Neural crest cell (in vitro differentiated cells): ENCODE data around the gene SPTBN4. TPM values are rescaled to one million over a fixed set of nuclear protein-coding genes. Genes with fewer than 3 reads are reported as not detected.

Experiments
- DNase-seq: peaks from one replicate; pipeline ENCODE4 v3.0.0; 2021; ENCODE audit warnings: low read depth, mixed read lengths, low spot score
- H3K27ac Mint-ChIP-seq: one replicate; pipeline ENCODE4 v1.8.0; 2021; ENCODE audit warnings: mild to moderate bottlenecking, mixed read lengths; ENCODE audit not compliant: unreplicated experiment
- H3K27me3 Mint-ChIP-seq: 2 replicates; pipeline ENCODE4 v1.8.0; 2021; ENCODE audit warnings: low read depth, mild to moderate bottlenecking, mixed read lengths
- H3K36me3 Mint-ChIP-seq: 2 replicates; pipeline ENCODE4 v1.8.0; 2021; ENCODE audit warnings: low read depth, mild to moderate bottlenecking, mixed read lengths
- H3K4me1 Mint-ChIP-seq: 2 replicates; pipeline ENCODE4 v1.8.0; 2021; ENCODE audit warnings: mixed read lengths
- H3K4me3 Mint-ChIP-seq: one replicate; pipeline ENCODE4 v1.8.0; 2021; ENCODE audit warnings: mild to moderate bottlenecking, mixed read lengths
- H3K9me3 Mint-ChIP-seq: 2 replicates; pipeline ENCODE4 v1.8.0; 2021; ENCODE audit warnings: mixed read lengths
- CTCF ChIP-seq: fragments of 200-600 bp; sonication (generic); conservative IDR thresholded peaks from 2 replicates; pipeline ENCODE4 v1.5.0; 2021; ENCODE audit warnings: antibody characterized with exemption, mild to moderate bottlenecking
- total RNA-seq: library from RNA; stranded (reverse); gene quantifications from 2 replicates; pipeline ENCODE4 v1.2.1, GENCODE V29; 2021

SPTBN4 gene
- total RNA-seq, 1 donor from 2014 or later: 0.40 TPM

DNA sequence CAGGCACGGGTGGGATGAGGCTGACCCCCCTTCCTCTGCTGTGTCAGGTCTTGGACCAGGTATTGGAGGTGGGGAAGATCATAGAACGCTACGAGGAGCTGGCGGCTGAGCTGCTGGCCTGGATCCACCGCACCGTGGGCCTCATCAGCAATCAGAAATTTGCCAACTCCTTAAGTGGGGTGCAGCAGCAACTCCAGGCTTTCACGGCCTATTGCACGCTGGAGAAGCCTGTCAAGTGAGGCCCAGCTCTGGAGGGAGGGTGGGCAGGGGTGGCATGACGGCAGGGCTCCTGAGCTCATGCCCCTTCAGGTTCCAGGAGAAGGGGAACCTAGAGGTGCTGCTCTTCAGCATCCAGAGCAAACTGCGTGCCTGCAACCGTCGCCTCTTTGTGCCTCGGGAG, 35.3 kb downstream of the SPTBN4 start:
- peaks cover 19% of the 10 kb centered on the region for H3K4me1 Mint-ChIP-seq
- no peak overlapping the region for H3K27ac Mint-ChIP-seq

DNA sequence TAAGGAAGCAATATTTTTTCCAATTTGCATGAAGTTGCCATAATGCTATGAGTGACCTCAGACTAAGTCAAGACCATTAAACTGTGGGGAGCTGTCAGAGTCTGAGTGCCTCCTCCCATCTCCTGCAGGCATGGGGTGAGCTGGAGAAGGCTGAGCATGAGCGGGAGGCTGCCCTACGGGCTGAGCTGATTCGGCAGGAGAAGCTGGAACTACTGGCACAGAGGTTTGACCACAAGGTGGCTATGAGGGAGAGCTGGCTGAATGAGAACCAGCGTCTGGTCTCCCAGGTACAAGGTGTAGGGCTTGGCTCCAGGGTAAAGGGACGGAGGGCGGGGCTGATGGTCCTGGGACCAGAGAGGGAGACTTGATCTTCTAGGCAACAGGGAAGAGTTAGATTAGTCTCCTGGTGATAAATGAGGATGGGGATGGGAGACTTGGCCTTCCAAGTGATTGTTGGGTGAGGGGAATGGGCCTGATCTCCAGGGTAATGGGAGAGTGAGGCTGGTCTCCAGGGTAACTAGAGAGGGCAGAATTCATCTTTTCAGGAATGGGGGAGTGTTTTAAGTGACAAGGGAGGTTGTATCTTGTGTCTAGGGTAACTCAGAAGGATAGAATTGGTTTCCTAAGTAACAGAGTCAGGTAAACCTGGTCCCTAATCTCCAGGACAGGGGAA, 36.0 kb downstream of the SPTBN4 start:
- Mint-ChIP-seq H3K27ac (no peak overlapping the region), H3K9me3 (peaks cover 3% of the 10 kb centered on the region), H3K36me3 (no peaks in the 10 kb centered on the region), H3K4me1 (peaks cover 19% of the 10 kb centered on the region), H3K4me3 (peak overlapping the region; percentile 68), H3K27me3 (peaks cover 47% of the 10 kb centered on the region)
- peak; percentile 37 for TF ChIP-seq CTCF
- DNase-seq: no peak

More for the DNA sequence above, 35.3 kb downstream of the SPTBN4 start:
- H3K36me3 Mint-ChIP-seq: no peaks in the 10 kb centered on the region
- H3K4me3 Mint-ChIP-seq: no peak overlapping the region
- DNase-seq: no peak
- peaks cover 3% of the 10 kb centered on the region for H3K9me3 Mint-ChIP-seq
- H3K27me3 Mint-ChIP-seq: peaks cover 44% of the 10 kb centered on the region
- TF ChIP-seq CTCF: no peak

DNA sequence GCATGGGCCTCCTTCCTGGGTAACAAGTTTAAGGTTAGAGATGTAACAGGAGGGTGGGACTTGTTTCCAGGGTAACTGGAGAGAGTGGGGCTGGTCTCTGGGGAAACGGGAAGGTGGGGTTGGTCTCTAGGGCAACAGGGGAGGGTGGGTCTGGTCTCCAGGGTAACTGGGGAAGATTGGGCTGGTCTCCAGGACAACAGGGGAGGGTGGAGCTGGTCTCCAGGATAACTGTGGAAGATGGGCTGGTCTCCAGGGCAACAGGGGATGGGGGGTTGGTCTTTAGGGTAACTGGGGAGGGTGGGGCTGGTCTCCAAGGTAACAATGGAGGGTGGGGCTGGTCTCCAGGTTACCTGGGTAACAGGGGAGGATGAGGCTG, 36.5 kb downstream of the SPTBN4 start:
- peaks cover 19% of the 10 kb centered on the region for H3K4me1 Mint-ChIP-seq
- peaks cover 49% of the 10 kb centered on the region for H3K27me3 Mint-ChIP-seq
- peaks cover 3% of the 10 kb centered on the region for H3K9me3 Mint-ChIP-seq
- H3K27ac Mint-ChIP-seq: no peak overlapping the region
- TF ChIP-seq CTCF: no peak
- DNase-seq: peak; percentile 56
- H3K36me3 Mint-ChIP-seq: no peaks in the 10 kb centered on the region
- peak overlapping the region; percentile 68 for H3K4me3 Mint-ChIP-seq

DNA sequence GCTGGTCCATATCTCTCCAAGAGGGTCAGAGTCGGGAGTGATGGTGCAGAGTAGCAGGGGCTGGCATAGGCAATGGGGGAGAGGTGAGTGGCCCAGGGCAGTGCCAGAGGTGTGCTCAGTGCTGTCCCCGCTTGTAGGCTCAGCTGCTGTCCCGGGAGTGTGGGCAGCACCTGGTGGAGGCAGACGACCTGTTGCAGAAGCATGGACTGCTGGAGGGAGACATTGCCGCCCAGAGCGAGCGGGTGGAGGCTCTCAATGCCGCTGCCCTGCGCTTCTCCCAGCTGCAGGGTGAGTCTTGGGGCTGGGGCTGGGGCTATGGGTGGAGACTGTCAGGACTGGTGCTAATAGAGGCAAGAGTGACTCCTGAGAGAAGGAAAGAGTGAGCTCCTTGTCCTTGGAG, 39.3 kb downstream of the SPTBN4 start:
- peaks cover 3% of the 10 kb centered on the region for H3K9me3 Mint-ChIP-seq
- peaks cover 19% of the 10 kb centered on the region for H3K4me1 Mint-ChIP-seq
- H3K27ac Mint-ChIP-seq: no peak overlapping the region
- H3K27me3 Mint-ChIP-seq: peaks cover 65% of the 10 kb centered on the region
- H3K36me3 Mint-ChIP-seq: no peaks in the 10 kb centered on the region
- no peak overlapping the region for H3K4me3 Mint-ChIP-seq
- DNase-seq: no peak
- TF ChIP-seq CTCF: no peak

GRCh38 chr19:40507892-40508291, 41.1 kb downstream of the SPTBN4 start:
- no peak overlapping the region for H3K4me3 Mint-ChIP-seq
- H3K27me3 Mint-ChIP-seq: peaks cover 74% of the 10 kb centered on the region
- H3K36me3 Mint-ChIP-seq: no peaks in the 10 kb centered on the region
- TF ChIP-seq CTCF: no peak
- peaks cover 3% of the 10 kb centered on the region for H3K9me3 Mint-ChIP-seq
- DNase-seq: no peak
- no peak overlapping the region for H3K27ac Mint-ChIP-seq
- peaks cover 13% of the 10 kb centered on the region for H3K4me1 Mint-ChIP-seq
